ENCODE results near the gene TBC1D9.

Gene TBC1D9

GRCh38 chr4:140595065-140595464, 161.1 kb downstream of the TBC1D9 start:
- Mint-ChIP-seq H3K27me3 (peaks cover 59% of the 10 kb centered on the region), H3K4me1 (ENCODE audit: low read depth) (peaks cover 8% of the 10 kb centered on the region), H3K9me3 (peaks cover 3% of the 10 kb centered on the region), H3K36me3 (ENCODE audit: low read depth) (no peaks in the 10 kb centered on the region), H3K27ac (no peak overlapping the region), H3K4me3 (no peak overlapping the region)
- no peak for DNase-seq

GRCh38 chr4:140584439-140584838, 171.7 kb downstream of the TBC1D9 start:
- Mint-ChIP-seq H3K4me3 (no peak overlapping the region), H3K27me3 (peaks cover 24% of the 10 kb centered on the region), H3K4me1 (ENCODE audit: low read depth) (no peaks in the 10 kb centered on the region), H3K36me3 (ENCODE audit: low read depth) (no peaks in the 10 kb centered on the region), H3K9me3 (no peaks in the 10 kb centered on the region), H3K27ac (no peak overlapping the region)
- no peak for DNase-seq

DNA sequence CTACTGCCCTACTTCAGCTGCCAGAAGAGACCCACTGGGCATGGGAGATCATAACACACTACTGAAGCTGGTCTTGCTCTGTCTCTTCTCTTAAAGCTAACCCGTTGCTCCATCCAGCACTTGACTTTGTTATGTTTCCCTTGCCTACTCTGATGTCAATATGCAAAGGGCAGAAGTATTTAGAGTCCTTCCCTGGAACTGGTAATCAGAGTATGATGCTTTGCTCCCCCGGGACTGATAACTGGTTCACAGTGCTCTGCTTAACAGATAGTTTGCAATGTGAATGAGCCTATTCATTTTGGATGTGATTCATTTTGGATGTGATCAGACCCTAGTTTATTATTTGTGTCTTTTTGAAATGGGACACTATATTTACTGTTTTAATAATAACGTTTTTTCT, 175.1 kb downstream of the TBC1D9 start:
- H3K9me3 Mint-ChIP-seq: no peaks in the 10 kb centered on the region
- no peak for DNase-seq
- H3K36me3 Mint-ChIP-seq (ENCODE audit: low read depth): no peaks in the 10 kb centered on the region
- peaks cover 48% of the 10 kb centered on the region for H3K27me3 Mint-ChIP-seq
- H3K27ac Mint-ChIP-seq: no peak overlapping the region
- H3K4me1 Mint-ChIP-seq (ENCODE audit: low read depth): no peaks in the 10 kb centered on the region
- no peak overlapping the region for H3K4me3 Mint-ChIP-seq

DNA sequence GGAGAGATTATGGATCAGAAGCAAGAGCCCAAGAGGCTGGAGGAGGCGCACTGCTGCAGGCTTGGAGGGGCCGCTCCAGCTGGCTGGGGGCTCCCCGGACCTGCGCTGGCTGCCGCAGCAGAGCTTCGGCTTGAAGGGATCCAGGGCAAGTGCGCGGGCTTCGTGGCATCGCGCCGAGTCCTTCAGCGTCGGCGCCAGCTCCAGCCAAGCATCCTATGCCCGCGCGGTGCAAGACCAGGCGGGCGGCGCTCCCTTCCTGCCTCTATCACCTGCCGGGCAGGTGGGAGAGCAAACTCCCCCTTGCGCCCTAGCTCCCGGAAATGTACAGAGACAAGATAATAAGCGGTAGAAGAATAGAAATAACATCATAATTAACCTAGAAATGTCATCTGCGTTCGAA, 176.9 kb downstream of the TBC1D9 start:
- Mint-ChIP-seq H3K36me3 (ENCODE audit: low read depth) (no peaks in the 10 kb centered on the region), H3K27me3 (peaks cover 57% of the 10 kb centered on the region), H3K9me3 (no peaks in the 10 kb centered on the region), H3K4me3 (no peak overlapping the region), H3K4me1 (ENCODE audit: low read depth) (no peaks in the 10 kb centered on the region), H3K27ac (no peak overlapping the region)
- no peak for DNase-seq

DNA sequence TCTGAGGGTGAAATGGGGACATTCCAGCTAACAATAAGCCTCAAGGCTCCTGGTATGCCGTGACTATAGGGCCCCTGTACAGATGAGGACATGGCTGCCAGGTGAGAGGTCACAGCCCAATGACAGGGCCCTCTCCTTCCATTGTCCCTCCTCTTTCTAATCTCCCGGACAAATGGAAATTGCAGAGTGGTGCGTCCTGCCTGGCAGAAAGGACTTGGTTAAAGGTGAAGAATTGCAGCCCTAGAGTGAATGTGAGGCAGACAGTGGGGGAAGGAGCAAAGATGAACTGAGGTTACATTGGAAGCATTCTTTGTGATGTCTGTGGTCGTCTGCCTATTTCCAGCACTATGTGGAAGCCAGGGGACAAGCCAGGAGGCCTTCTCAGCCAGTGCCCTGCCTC, 180.7 kb downstream of the TBC1D9 start:
- Mint-ChIP-seq H3K36me3 (ENCODE audit: low read depth) (no peaks in the 10 kb centered on the region), H3K27ac (no peak overlapping the region), H3K4me1 (ENCODE audit: low read depth) (no peaks in the 10 kb centered on the region), H3K9me3 (peaks cover 11% of the 10 kb centered on the region), H3K4me3 (no peak overlapping the region), H3K27me3 (peaks cover 78% of the 10 kb centered on the region)
- no peak for DNase-seq

- Mint-ChIP-seq H3K27ac (no peak overlapping the region), H3K36me3 (ENCODE audit: low read depth) (no peaks in the 10 kb centered on the region), H3K9me3 (peaks cover 14% of the 10 kb centered on the region), H3K4me1 (ENCODE audit: low read depth) (peaks cover 25% of the 10 kb centered on the region), H3K4me3 (no peak overlapping the region), H3K27me3 (peaks cover 83% of the 10 kb centered on the region)
- DNase-seq: no peak
Observed at GRCh38 chr4:140571620-140572019, 184.6 kb downstream of the TBC1D9 start.

Data from activated T-cell treated with anti-CD3 and anti-CD28 coated beads, Interleukin-2, amount 50 U/mL, for 24 hours (primary cell).